KMS-11 (cell line): ENCODE measurements around the gene CLDN5.

Source experiments
- H2AFZ ChIP-seq: fragments of 200-600 bp; sonication (generic); 2 replicates; pipeline ENCODE4 v1.6.1; 2016; ENCODE audit warnings: antibody characterized with exemption, mixed run types, low read depth
- H3K27ac ChIP-seq: fragments of 200-600 bp; sonication (generic); 2 replicates; pipeline ENCODE4 v1.6.1; 2016; ENCODE audit warnings: mild to moderate bottlenecking, mixed run types
- H3K27me3 ChIP-seq: fragments of 200-600 bp; sonication (generic); 2 replicates; pipeline ENCODE4 v1.6.1; 2017; ENCODE audit warnings: mild to moderate bottlenecking, low read depth, mixed run types, moderate library complexity; ENCODE audit not compliant: insufficient read depth
- H3K36me3 ChIP-seq: fragments of 200-600 bp; sonication (generic); 2 replicates; pipeline ENCODE4 v1.6.1; 2017; ENCODE audit warnings: mild to moderate bottlenecking, mixed run types; ENCODE audit not compliant: insufficient read depth
- H3K4me1 ChIP-seq: fragments of 200-600 bp; sonication (generic); 2 replicates; pipeline ENCODE4 v1.6.1; 2016; ENCODE audit warnings: mild to moderate bottlenecking, low read depth, mixed run types; ENCODE audit not compliant: poor library complexity, severe bottlenecking
- H3K4me2 ChIP-seq: fragments of 200-600 bp; sonication (generic); 2 replicates; pipeline ENCODE4 v1.7.0; 2016; ENCODE audit warnings: mild to moderate bottlenecking, mixed run types
- H3K4me3 ChIP-seq: fragments of 200-600 bp; sonication (generic); IDR thresholded peaks from 2 replicates; pipeline ENCODE4 v1.6.1; 2017; ENCODE audit warnings: low read depth, low read length, mixed read lengths; ENCODE audit not compliant: insufficient read depth
- H3K79me2 ChIP-seq: fragments of 200-600 bp; sonication (generic); 2 replicates; pipeline ENCODE4 v1.6.1; 2016; ENCODE audit warnings: low read depth, mixed run types; ENCODE audit not compliant: insufficient read depth
- H3K9ac ChIP-seq: fragments of 200-600 bp; sonication (generic); 2 replicates; pipeline ENCODE4 v1.6.1; 2016; ENCODE audit warnings: mild to moderate bottlenecking, mixed run types
- H4K20me1 ChIP-seq: fragments of 200-600 bp; sonication (generic); 2 replicates; pipeline ENCODE4 v1.6.1; 2016; ENCODE audit warnings: mild to moderate bottlenecking, mixed run types; ENCODE audit not compliant: insufficient read depth
- CTCF ChIP-seq: fragments of 200-600 bp; sonication (generic); conservative IDR thresholded peaks from 2 replicates; pipeline ENCODE4 v1.6.1; 2017; ENCODE audit warnings: low read depth, mild to moderate bottlenecking, antibody characterized with exemption, low read length, moderate library complexity, mixed read lengths

The CLDN5 gene

GRCh38 chr22:19523240-19524169 lies 705 bp downstream of the CLDN5 start:
- H3K9ac ChIP-seq: no peak overlapping the region
- H3K4me1 ChIP-seq: no peaks in the 10 kb centered on the region
- H3K79me2 ChIP-seq: no peaks in the 10 kb centered on the region
- no peaks in the 10 kb centered on the region for H4K20me1 ChIP-seq
- TF ChIP-seq CTCF: no peak
- no peak overlapping the region for H3K4me2 ChIP-seq
- no peak overlapping the region for H3K27ac ChIP-seq
- no peak overlapping the region for H3K4me3 ChIP-seq
- H2AFZ ChIP-seq: no peak overlapping the region
- H3K27me3 ChIP-seq: no peaks in the 10 kb centered on the region
- no peaks in the 10 kb centered on the region for H3K36me3 ChIP-seq

GRCh38 chr22:19522881-19523239 lies 1.4 kb downstream of the CLDN5 start:
- H3K27ac ChIP-seq: no peak overlapping the region
- H3K4me3 ChIP-seq: no peak overlapping the region
- no peaks in the 10 kb centered on the region for H3K79me2 ChIP-seq
- no peak overlapping the region for H3K9ac ChIP-seq
- H3K36me3 ChIP-seq: no peaks in the 10 kb centered on the region
- TF ChIP-seq CTCF: no peak
- H3K27me3 ChIP-seq: no peaks in the 10 kb centered on the region
- H2AFZ ChIP-seq: no peak overlapping the region
- no peaks in the 10 kb centered on the region for H3K4me1 ChIP-seq
- H3K4me2 ChIP-seq: no peak overlapping the region
- no peaks in the 10 kb centered on the region for H4K20me1 ChIP-seq

GRCh38 chr22:19522190-19522880 lies 1.9 kb downstream of the CLDN5 start:
- Histone ChIP-seq H3K9ac (no peak overlapping the region), H3K4me2 (no peak overlapping the region), H3K27me3 (no peaks in the 10 kb centered on the region), H3K27ac (no peak overlapping the region), H3K36me3 (no peaks in the 10 kb centered on the region), H2AFZ (no peak overlapping the region), H4K20me1 (no peaks in the 10 kb centered on the region), H3K79me2 (no peaks in the 10 kb centered on the region), H3K4me1 (no peaks in the 10 kb centered on the region), H3K4me3 (no peak overlapping the region)
- TF ChIP-seq CTCF: no peak

GRCh38 chr22:19520566-19521305 lies 3.5 kb downstream of the CLDN5 start:
- no peak for TF ChIP-seq CTCF
- Histone ChIP-seq H2AFZ (no peak overlapping the region), H3K36me3 (no peaks in the 10 kb centered on the region), H3K4me1 (no peaks in the 10 kb centered on the region), H3K27me3 (no peaks in the 10 kb centered on the region), H3K4me2 (no peak overlapping the region), H3K79me2 (no peaks in the 10 kb centered on the region), H4K20me1 (no peaks in the 10 kb centered on the region), H3K9ac (no peak overlapping the region), H3K4me3 (no peak overlapping the region), H3K27ac (no peak overlapping the region)
